ENCODE results near the gene PPP1R12B.

PPP1R12B gene

GRCh38 chr1:202348509-202349205, at the start of gene PPP1R12B:
TSS of gene PPP1R12B (plus strand) at chr1:202348699. CDS start at chr1:202348852, 153 bp downstream.
- peak; percentile 95 for DNase-seq

GRCh38 chr1:202302166-202302565, 46.3 kb upstream of the PPP1R12B start:
- DNase-seq, result no peak

- no peak for DNase-seq
Measured at GRCh38 chr1:202304375-202304774, 44.1 kb upstream of the PPP1R12B start.

GRCh38 chr1:202305168-202305567, 43.3 kb upstream of the PPP1R12B start:
- no peak for DNase-seq

GRCh38 chr1:202306535-202307345, 41.8 kb upstream of the PPP1R12B start:
- no peak for DNase-seq

- no peak for DNase-seq
Measured at GRCh38 chr1:202310071-202310725, 38.3 kb upstream of the PPP1R12B start.

GRCh38 chr1:202310746-202311145, 37.8 kb upstream of the PPP1R12B start:
- no peak for DNase-seq

GRCh38 chr1:202311875-202312635, 36.4 kb upstream of the PPP1R12B start:
- no peak for DNase-seq

GRCh38 chr1:202315576-202316168, 32.8 kb upstream of the PPP1R12B start:
- peak; percentile 77 for DNase-seq

- DNase-seq, result no peak
Measured at GRCh38 chr1:202316186-202316585, 32.3 kb upstream of the PPP1R12B start.

GRCh38 chr1:202317941-202318925, 30.3 kb upstream of the PPP1R12B start:
- no peak for DNase-seq

GRCh38 chr1:202319381-202320080, 29.0 kb upstream of the PPP1R12B start:
- DNase-seq, result no peak

GRCh38 chr1:202320081-202320405, 28.5 kb upstream of the PPP1R12B start:
- no peak for DNase-seq

GRCh38 chr1:202323731-202324130, 24.8 kb upstream of the PPP1R12B start:
- no peak for DNase-seq

GRCh38 chr1:202324646-202325045, 23.9 kb upstream of the PPP1R12B start:
- no peak for DNase-seq

- no peak for DNase-seq
Measured at GRCh38 chr1:202329891-202330290, 18.6 kb upstream of the PPP1R12B start.

GRCh38 chr1:202333861-202334260, 14.6 kb upstream of the PPP1R12B start:
- DNase-seq, result no peak

- no peak for DNase-seq
Measured at GRCh38 chr1:202343652-202344349, 4.7 kb upstream of the PPP1R12B start.

GRCh38 chr1:202348005-202348508, 442 bp upstream of the PPP1R12B start:
- DNase-seq, result no peak
